GM23338 (cell line): ENCODE measurements around the gene CDY2B. TPM values are rescaled to one million over a fixed set of nuclear protein-coding genes. Genes with fewer than 3 reads are reported as not detected.
"Not testable (repeated sequence)": the region's sequence is repeated elsewhere in the genome, so short reads cannot be mapped to it uniquely, and the experiment has no call there.

Experiments used
- ATAC-seq: fragments of 200-7000 bp; cut with Tn5 transposase; 3 replicates; pipeline ENCODE4 v1.9.1; 2020
- DNase-seq: peaks from one replicate; pipeline ENCODE4 v3.0.0-alpha.2; 2015; ENCODE audit warnings: low spot score
- H2AFZ ChIP-seq: fragments of 200-600 bp; sonication (generic); 2 replicates; pipeline ENCODE4 v1.8.0; 2016; ENCODE audit warnings: antibody characterized with exemption, mild to moderate bottlenecking, moderate library complexity
- H3F3A ChIP-seq: fragments of 200-600 bp; sonication (generic); replicated peaks from 2 replicates; pipeline ENCODE4 v1.8.0; 2017; ENCODE audit warnings: antibody characterized with exemption, mixed run types, low read depth
- H3K27ac ChIP-seq: fragments of 200-600 bp; sonication (generic); 2 replicates; pipeline ENCODE4 v1.6.1; 2016; ENCODE audit warnings: low read depth
- H3K27me3 ChIP-seq: fragments of 200-600 bp; sonication (generic); 2 replicates; pipeline ENCODE4 v1.8.0; 2016; ENCODE audit warnings: mild to moderate bottlenecking, mixed run types, moderate library complexity; ENCODE audit not compliant: insufficient read depth
- H3K36me3 ChIP-seq: fragments of 200-600 bp; sonication (generic); 2 replicates; pipeline ENCODE4 v1.8.0; 2016; ENCODE audit warnings: mild to moderate bottlenecking; ENCODE audit not compliant: insufficient read depth
- H3K4me1 ChIP-seq: fragments of 200-600 bp; sonication (generic); 2 replicates; pipeline ENCODE4 v1.8.0; 2016; ENCODE audit warnings: mild to moderate bottlenecking, moderate library complexity; ENCODE audit not compliant: insufficient read depth
- H3K4me2 ChIP-seq: fragments of 200-600 bp; sonication (generic); 2 replicates; pipeline ENCODE4 v1.7.1; 2017; ENCODE audit warnings: mixed run types
- H3K4me3 ChIP-seq: fragments of 200-600 bp; sonication (generic); 2 replicates; pipeline ENCODE4 v1.6.1; 2016; ENCODE audit warnings: mixed run types
- H3K79me2 ChIP-seq: fragments of 200-600 bp; sonication (generic); replicated peaks from 2 replicates; pipeline ENCODE4 v1.8.0; 2017; ENCODE audit warnings: mild to moderate bottlenecking; ENCODE audit not compliant: insufficient read depth
- H3K9me2 ChIP-seq: fragments of 200-600 bp; sonication (generic); 2 replicates; pipeline ENCODE4 v1.8.0; 2017; ENCODE audit not compliant: insufficient read depth
- H4K20me1 ChIP-seq: fragments of 200-600 bp; sonication (generic); replicated peaks from 2 replicates; pipeline ENCODE4 v1.8.0; 2017; ENCODE audit warnings: mild to moderate bottlenecking; ENCODE audit not compliant: insufficient read depth
- H3K27ac Mint-ChIP-seq: 2 replicates; pipeline ENCODE4 v1.8.0; 2020; ENCODE audit warnings: inconsistent platforms, mild to moderate bottlenecking, moderate library complexity, mixed read lengths
- H3K27me3 Mint-ChIP-seq: 3 replicates; pipeline ENCODE4 v1.8.0; 2022; ENCODE audit warnings: low read depth, mild to moderate bottlenecking, moderate library complexity, mixed read lengths, inconsistent platforms; ENCODE audit not compliant: insufficient read depth, poor library complexity
- H3K36me3 Mint-ChIP-seq: 3 replicates; pipeline ENCODE4 v1.8.0; 2021; ENCODE audit warnings: low read depth, mild to moderate bottlenecking, inconsistent platforms, moderate library complexity, mixed read lengths
- H3K4me1 Mint-ChIP-seq: 3 replicates; pipeline ENCODE4 v1.8.0; 2020; ENCODE audit warnings: mild to moderate bottlenecking, inconsistent platforms, mixed read lengths
- H3K4me3 Mint-ChIP-seq: 3 replicates; pipeline ENCODE4 v1.8.0; 2021; ENCODE audit warnings: moderate library complexity, mild to moderate bottlenecking, inconsistent platforms, mixed read lengths
- H3K9me3 Mint-ChIP-seq: 3 replicates; pipeline ENCODE4 v1.8.0; 2020; ENCODE audit warnings: moderate library complexity, mild to moderate bottlenecking, inconsistent platforms, mixed read lengths
- polyA plus RNA-seq: library from polyadenylated mRNA; unstranded; fragments of >200 nt; fragmentation: Nextera tagmentation; extraction: Ambion mirVana; gene quantifications from 2 replicates; pipeline ENCODE4 v1.2.1, GENCODE V29; 2016
- total RNA-seq: library from RNA; depleted of rRNA; stranded (reverse); fragments of >200 nt; shearing (Covaris generic); gene quantifications from 2 replicates; pipeline ENCODE4 v1.2.3, GENCODE V29; 2014

Gene CDY2B
- total and polyA plus RNA-seq, 2 experiments from 2014 or later, result not detected

GRCh38 chrY:17871194-17871903 is 8.7 kb downstream of the CDY2B start:
- DNase-seq, H3K36me3 Mint-ChIP-seq, H3K4me3 Mint-ChIP-seq, H3K27ac ChIP-seq, H3K4me3 ChIP-seq, H3K27me3 Mint-ChIP-seq, H3F3A ChIP-seq, H3K79me2 ChIP-seq, H4K20me1 ChIP-seq, H3K4me2 ChIP-seq, ATAC-seq, H3K4me1 ChIP-seq, H3K4me1 Mint-ChIP-seq, H2AFZ ChIP-seq, H3K27ac Mint-ChIP-seq, H3K9me3 Mint-ChIP-seq, H3K27me3 ChIP-seq, H3K36me3 ChIP-seq, H3K9me2 ChIP-seq: not testable (repeated sequence)

GRCh38 chrY:17870737-17871136 is 9.3 kb downstream of the CDY2B start:
- not testable (repeated sequence) for H3K27me3 Mint-ChIP-seq, H3K4me2 ChIP-seq, H4K20me1 ChIP-seq, H3K9me2 ChIP-seq, H3K36me3 ChIP-seq, H3K4me1 Mint-ChIP-seq, H3K4me3 Mint-ChIP-seq, H2AFZ ChIP-seq, ATAC-seq, H3F3A ChIP-seq, H3K4me1 ChIP-seq, H3K27ac Mint-ChIP-seq, H3K27me3 ChIP-seq, H3K4me3 ChIP-seq, DNase-seq, H3K79me2 ChIP-seq, H3K27ac ChIP-seq, H3K36me3 Mint-ChIP-seq, H3K9me3 Mint-ChIP-seq

DNA sequence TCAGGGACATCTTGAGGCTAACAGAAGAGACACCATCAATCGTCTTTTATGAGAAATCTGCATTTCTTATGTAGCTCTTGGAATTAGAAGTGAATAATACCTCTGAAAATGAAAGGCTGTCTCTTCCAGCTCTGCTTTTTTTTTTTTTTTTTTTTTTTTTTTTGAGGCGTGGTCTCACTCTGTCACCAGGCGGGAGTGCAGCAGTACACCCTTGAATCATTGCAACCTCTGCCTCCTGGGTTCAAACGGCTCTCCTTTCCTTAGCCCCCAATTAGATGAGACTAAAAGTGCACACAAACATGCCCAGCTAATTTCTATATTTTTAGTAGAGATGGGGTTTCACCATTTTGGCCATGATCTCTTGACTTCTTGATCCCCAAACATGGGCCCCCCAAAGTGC is 12.2 kb downstream of the CDY2B start:
- H3K9me2 ChIP-seq, H3K27ac ChIP-seq, H3K9me3 Mint-ChIP-seq, H4K20me1 ChIP-seq, H3K36me3 ChIP-seq, H3K27ac Mint-ChIP-seq, DNase-seq, H3K4me3 ChIP-seq, H3K27me3 ChIP-seq, H3K36me3 Mint-ChIP-seq, H3K4me1 ChIP-seq, H3K27me3 Mint-ChIP-seq, H3K79me2 ChIP-seq, H2AFZ ChIP-seq, ATAC-seq, H3F3A ChIP-seq, H3K4me3 Mint-ChIP-seq, H3K4me1 Mint-ChIP-seq, H3K4me2 ChIP-seq: not testable (repeated sequence)

DNA sequence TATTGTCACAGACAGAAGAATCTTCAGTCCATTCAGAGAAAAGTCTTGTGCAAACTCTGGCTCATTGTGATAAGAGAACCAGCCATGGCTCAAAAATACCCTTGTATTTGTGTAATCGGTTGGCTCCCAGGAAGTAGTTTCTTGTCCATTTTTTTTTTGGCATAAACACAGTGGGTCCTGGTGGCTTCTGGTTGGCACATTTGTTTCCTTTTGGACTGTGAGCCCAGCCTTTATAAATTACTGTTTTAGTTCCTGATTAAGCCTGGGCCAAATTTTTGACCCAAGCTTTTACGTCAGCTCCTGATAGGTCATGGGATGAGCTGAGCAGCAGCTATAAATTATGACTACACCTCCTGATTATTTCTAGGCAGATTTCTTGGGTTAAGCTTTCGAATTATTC is 19.4 kb downstream of the CDY2B start:
- not testable (repeated sequence) for H3K36me3 ChIP-seq, H3K27ac ChIP-seq, H3F3A ChIP-seq, DNase-seq, H3K4me1 Mint-ChIP-seq, ATAC-seq, H4K20me1 ChIP-seq, H3K36me3 Mint-ChIP-seq, H3K4me3 Mint-ChIP-seq, H3K4me3 ChIP-seq, H3K4me1 ChIP-seq, H3K9me3 Mint-ChIP-seq, H2AFZ ChIP-seq, H3K4me2 ChIP-seq, H3K79me2 ChIP-seq, H3K27me3 Mint-ChIP-seq, H3K9me2 ChIP-seq, H3K27ac Mint-ChIP-seq, H3K27me3 ChIP-seq

DNA sequence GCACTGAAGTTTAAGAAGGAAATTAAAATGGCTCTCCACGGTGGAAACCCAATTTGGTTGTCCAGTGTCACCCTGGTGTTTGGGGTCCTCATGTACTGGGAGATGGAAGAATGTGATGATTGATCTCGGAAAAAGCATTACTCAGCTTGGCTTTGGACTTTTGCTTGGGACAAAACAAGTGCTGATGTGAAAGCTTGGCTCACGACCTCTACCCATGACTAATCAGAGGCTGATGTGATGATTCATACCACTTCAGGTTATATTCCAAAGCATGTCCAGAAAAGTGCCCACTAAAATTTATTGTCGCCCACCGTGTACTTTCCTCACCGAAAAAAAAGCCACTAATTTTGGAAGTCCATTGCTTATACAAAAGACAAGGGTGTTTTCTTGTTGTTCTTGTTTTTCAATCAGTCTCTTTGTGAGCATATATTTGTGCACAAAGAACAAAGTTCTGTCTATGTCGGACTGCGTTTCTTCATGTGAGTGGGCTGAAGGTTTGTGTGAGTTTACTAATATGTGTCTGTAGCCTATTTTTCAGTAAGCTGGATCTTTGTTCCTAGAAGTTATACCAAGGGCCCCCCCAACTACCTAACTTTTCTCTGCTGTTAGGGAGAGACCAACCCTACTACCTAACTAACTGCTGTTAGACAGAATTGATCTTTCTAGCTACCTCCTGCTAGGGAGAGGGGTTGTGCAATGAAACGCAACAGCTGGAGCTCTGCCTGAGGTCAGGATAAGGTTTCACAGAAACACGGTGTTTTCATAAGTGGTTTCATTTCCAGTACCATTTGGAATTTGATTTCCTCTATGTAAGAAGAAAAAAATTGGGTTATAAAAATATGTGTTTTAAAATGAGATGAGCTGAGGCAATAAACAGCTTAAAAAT is 22.8 kb downstream of the CDY2B start:
- not testable (repeated sequence) for H3K4me2 ChIP-seq, H3K27ac Mint-ChIP-seq, H3K79me2 ChIP-seq, H3K4me1 ChIP-seq, H3K4me3 Mint-ChIP-seq, H3K36me3 Mint-ChIP-seq, H4K20me1 ChIP-seq, H3F3A ChIP-seq, H3K9me3 Mint-ChIP-seq, H3K27ac ChIP-seq, H3K4me3 ChIP-seq, DNase-seq, H2AFZ ChIP-seq, H3K9me2 ChIP-seq, H3K36me3 ChIP-seq, H3K27me3 ChIP-seq, ATAC-seq, H3K27me3 Mint-ChIP-seq, H3K4me1 Mint-ChIP-seq

GRCh38 chrY:17856508-17856907 is 23.5 kb downstream of the CDY2B start:
- H3K4me3 Mint-ChIP-seq, H2AFZ ChIP-seq, H3F3A ChIP-seq, H3K27ac Mint-ChIP-seq, H3K9me2 ChIP-seq, ATAC-seq, H3K27me3 Mint-ChIP-seq, H3K4me3 ChIP-seq, H3K4me2 ChIP-seq, H3K79me2 ChIP-seq, H3K36me3 ChIP-seq, H3K4me1 Mint-ChIP-seq, H3K4me1 ChIP-seq, H3K27ac ChIP-seq, H3K36me3 Mint-ChIP-seq, DNase-seq, H3K9me3 Mint-ChIP-seq, H4K20me1 ChIP-seq, H3K27me3 ChIP-seq: not testable (repeated sequence)
